SK-N-SH (cell line): ENCODE measurements around the gene GABRA1. TPM values are rescaled to one million over a fixed set of nuclear protein-coding genes. Genes with fewer than 3 reads are reported as not detected.

ENCODE experiments used
- CTCF ChIA-PET: fragments of 300-600, 350-600 bp; formaldehyde crosslinking; extraction: SDS; loops from one replicate; lab custom pipeline; 2021; lab: Yijun Ruan, JAX
- POLR2A ChIA-PET: fragments of 350-600 bp; sonication (Branson Sonifier 250); formaldehyde crosslinking; extraction: SDS; loops from one replicate; lab custom pipeline; 2020; ENCODE audit warnings: antibody characterized with exemption, inconsistent platforms; lab: Yijun Ruan, JAX
- DNase-seq: peaks from one replicate; pipeline ENCODE4 v3.0.0; 2012
- H2AFZ ChIP-seq: fragments of 200-600 bp; sonication (generic); 2 replicates; pipeline ENCODE4 v1.8.1; 2016; ENCODE audit warnings: antibody characterized with exemption, mild to moderate bottlenecking, low read depth
- H3F3A ChIP-seq: fragments of 200-600 bp; sonication (generic); replicated peaks from 2 replicates; pipeline ENCODE3; 2016; ENCODE audit warnings: antibody characterized with exemption, mild to moderate bottlenecking; ENCODE audit not compliant: insufficient read depth
- H3K27ac ChIP-seq, 2 experiments: fragments of 200-500 bp in 1 of 2; fragments of 200-600 bp in 1 of 2; sonication (Bioruptor generic) in 1 of 2; sonication (generic), shearing (Covaris generic) in 1 of 2; 2 replicates each; pipeline versions ENCODE4 v1.5.1 to v1.6.1; 2014 to 2016; ENCODE audit warnings: low read depth in 2 of 2, inconsistent platforms in 1 of 2, low read length in 1 of 2, mild to moderate bottlenecking in 1 of 2, mixed read lengths in 1 of 2
- H3K27me3 ChIP-seq: fragments of 200-600 bp; sonication (generic), shearing (Covaris generic); 2 replicates; pipeline ENCODE4 v1.6.1; 2016; ENCODE audit warnings: mixed run types; ENCODE audit not compliant: insufficient read depth
- H3K36me3 ChIP-seq, 2 experiments: fragments of 200-500 bp in 1 of 2; fragments of 200-600 bp in 1 of 2; sonication (Bioruptor generic) in 1 of 2; sonication (generic) in 1 of 2; replicated peaks in 1 of 2; 2 replicates each; pipeline versions ENCODE3 to v1.5.1; 2014 to 2016; ENCODE audit warnings: low read length in 1 of 2, mild to moderate bottlenecking in 1 of 2; ENCODE audit not compliant: insufficient read depth in 2 of 2, control insufficient read depth in 1 of 2
- H3K4me1 ChIP-seq, 2 experiments: fragments of 200-500 bp in 1 of 2; fragments of 200-600 bp in 1 of 2; sonication (Bioruptor generic) in 1 of 2; sonication (generic), shearing (Covaris generic) in 1 of 2; 2 replicates each; pipeline versions ENCODE4 v1.5.1 to v1.6.1; 2014 to 2016; ENCODE audit warnings: low read depth in 1 of 2, low read length in 1 of 2, mixed run types in 1 of 2; ENCODE audit not compliant: insufficient read depth in 2 of 2, control insufficient read depth in 1 of 2
- H3K4me2 ChIP-seq: fragments of 200-600 bp; sonication (generic), shearing (Covaris generic); 2 replicates; pipeline ENCODE4 v1.6.1; 2017; ENCODE audit warnings: mixed run types
- H3K4me3 ChIP-seq, 2 experiments: fragments of 200-500 bp in 1 of 2; fragments of 200-600 bp in 1 of 2; sonication (Bioruptor generic) in 1 of 2; sonication (generic), shearing (Covaris generic) in 1 of 2; 2 replicates each; pipeline versions ENCODE4 v1.5.1 to v1.8.1; 2014 to 2016; ENCODE audit warnings: low read depth in 2 of 2, inconsistent platforms in 1 of 2, low read length in 1 of 2, mild to moderate bottlenecking in 1 of 2, mixed read lengths in 1 of 2, moderate library complexity in 1 of 2
- H3K79me2 ChIP-seq: fragments of 200-600 bp; sonication (generic); 2 replicates; pipeline ENCODE4 v1.8.1; 2017; ENCODE audit warnings: mild to moderate bottlenecking; ENCODE audit not compliant: insufficient read depth
- H3K9ac ChIP-seq: fragments of 200-600 bp; sonication (generic); 2 replicates; pipeline ENCODE4 v1.6.1; 2017; ENCODE audit warnings: mixed run types
- H3K9me2 ChIP-seq: fragments of 200-600 bp; sonication (generic); 2 replicates; pipeline ENCODE4 v1.6.1; 2017; ENCODE audit warnings: mixed run types
- H3K9me3 ChIP-seq: fragments of 200-600 bp; sonication (generic); 2 replicates; pipeline ENCODE4 v1.6.1; 2017; ENCODE audit warnings: mixed run types, mild to moderate bottlenecking, moderate library complexity
- H4K20me1 ChIP-seq: fragments of 200-600 bp; sonication (generic); 2 replicates; pipeline ENCODE4 v1.6.1; 2017; ENCODE audit warnings: mild to moderate bottlenecking, mixed run types; ENCODE audit not compliant: insufficient read depth
- EP300 ChIP-seq, 2 experiments: IDR thresholded peaks; 2 replicates each; pipeline versions ENCODE4 v1.4.0 to v1.6.1; 2012; ENCODE audit warnings: borderline replicate concordance in 1 of 2, low read depth in 1 of 2, low read length in 1 of 2
- FOXM1 ChIP-seq: IDR thresholded peaks from 2 replicates; pipeline ENCODE4 v1.4.0; 2012; ENCODE audit warnings: low read depth, mild to moderate bottlenecking
- MEF2A ChIP-seq: IDR thresholded peaks from 2 replicates; pipeline ENCODE4 v1.4.0; 2012; ENCODE audit warnings: low read depth, borderline replicate concordance
- RXRA ChIP-seq: IDR thresholded peaks from 2 replicates; pipeline ENCODE4 v1.4.0; 2012; ENCODE audit warnings: low read depth, mild to moderate bottlenecking, borderline replicate concordance
- WGBS: methylation state at CpG from one replicate; pipeline ENCODE4 v1.1.6; 2017; ENCODE audit warnings: low lambda C conversion rate; 5-methylcytosine and 5-hydroxymethylcytosine counted together
- polyA plus RNA-seq, 3 experiments: library from polyadenylated mRNA; depleted of rRNA; stranded (reverse); fragments of >200 nt; gene quantifications; 2 replicates each; pipeline ENCODE4 v1.2.3, GENCODE V29; 2012
- TF ChIP-seq, protein P1 (sequence below): IDR thresholded peaks from 2 replicates; pipeline ENCODE4 v1.4.0; 2012; ENCODE audit warnings: low read depth
- TF ChIP-seq, protein P2 (sequence below): IDR thresholded peaks from 2 replicates; pipeline ENCODE4 v1.4.0; 2012; ENCODE audit warnings: low read depth, borderline replicate concordance
- TF ChIP-seq, protein P3 (sequence below): fragments of 150-350 bp; IDR thresholded peaks from 2 replicates; pipeline ENCODE4 v1.6.1; 2017; ENCODE audit warnings: antibody characterized with exemption, low read length, low read depth, borderline replicate concordance
- TF ChIP-seq, protein P4 (sequence below): IDR thresholded peaks from 2 replicates; pipeline ENCODE4 v1.6.1; 2012; ENCODE audit warnings: mild to moderate bottlenecking, low read depth, low read length, moderate library complexity

GABRA1 gene
- polyA plus RNA-seq, 1 of the 3 experiments (the other 2 are of a cell fraction): not detected

DNA sequence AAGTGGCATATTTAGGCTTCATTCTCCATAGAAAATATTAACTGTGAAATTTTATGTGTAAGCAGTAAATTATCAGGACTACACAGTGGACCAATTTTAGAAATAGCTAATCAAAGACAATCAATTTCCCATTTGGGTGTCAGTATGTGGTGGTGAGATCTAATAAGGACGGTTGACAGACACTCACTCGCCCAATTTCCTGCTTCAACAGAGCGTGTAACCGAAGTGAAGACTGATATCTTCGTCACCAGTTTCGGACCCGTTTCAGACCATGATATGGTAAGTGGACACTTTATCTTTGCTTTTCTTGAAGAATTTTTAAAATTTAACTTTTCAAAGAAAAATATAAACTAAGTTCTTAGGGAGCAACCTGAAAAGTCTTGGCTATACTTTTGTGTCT lies 17.6 kb downstream of the GABRA1 start:
- Histone ChIP-seq H3K9ac (no peak overlapping the region), H3F3A (no peaks in the 10 kb centered on the region), H3K36me3 (no peaks in the 10 kb centered on the region), H3K9me3 (no peaks in the 10 kb centered on the region), H3K9me2 (no peaks in the 10 kb centered on the region), H3K79me2 (no peaks in the 10 kb centered on the region), H4K20me1 (no peaks in the 10 kb centered on the region), H3K4me2 (no peak overlapping the region), H3K4me1 (no peaks in the 10 kb centered on the region), H2AFZ (no peak overlapping the region), H3K27ac (no peak overlapping the region), H3K27me3 (no peaks in the 10 kb centered on the region), H3K4me3 (no peak overlapping the region)
- CTCF ChIA-PET: no interaction called here
- WGBS: 13% methylated on average over 7 of the region's 7 CpGs
- POLR2A ChIA-PET: no interaction called here
- TF ChIP-seq, protein P1, sequence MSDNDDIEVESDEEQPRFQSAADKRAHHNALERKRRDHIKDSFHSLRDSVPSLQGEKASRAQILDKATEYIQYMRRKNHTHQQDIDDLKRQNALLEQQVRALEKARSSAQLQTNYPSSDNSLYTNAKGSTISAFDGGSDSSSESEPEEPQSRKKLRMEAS: no peak
- TF ChIP-seq, protein P2, sequence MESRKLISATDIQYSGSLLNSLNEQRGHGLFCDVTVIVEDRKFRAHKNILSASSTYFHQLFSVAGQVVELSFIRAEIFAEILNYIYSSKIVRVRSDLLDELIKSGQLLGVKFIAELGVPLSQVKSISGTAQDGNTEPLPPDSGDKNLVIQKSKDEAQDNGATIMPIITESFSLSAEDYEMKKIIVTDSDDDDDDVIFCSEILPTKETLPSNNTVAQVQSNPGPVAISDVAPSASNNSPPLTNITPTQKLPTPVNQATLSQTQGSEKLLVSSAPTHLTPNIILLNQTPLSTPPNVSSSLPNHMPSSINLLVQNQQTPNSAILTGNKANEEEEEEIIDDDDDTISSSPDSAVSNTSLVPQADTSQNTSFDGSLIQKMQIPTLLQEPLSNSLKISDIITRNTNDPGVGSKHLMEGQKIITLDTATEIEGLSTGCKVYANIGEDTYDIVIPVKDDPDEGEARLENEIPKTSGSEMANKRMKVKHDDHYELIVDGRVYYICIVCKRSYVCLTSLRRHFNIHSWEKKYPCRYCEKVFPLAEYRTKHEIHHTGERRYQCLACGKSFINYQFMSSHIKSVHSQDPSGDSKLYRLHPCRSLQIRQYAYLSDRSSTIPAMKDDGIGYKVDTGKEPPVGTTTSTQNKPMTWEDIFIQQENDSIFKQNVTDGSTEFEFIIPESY: no peak
- DNase-seq: no peak

DNA sequence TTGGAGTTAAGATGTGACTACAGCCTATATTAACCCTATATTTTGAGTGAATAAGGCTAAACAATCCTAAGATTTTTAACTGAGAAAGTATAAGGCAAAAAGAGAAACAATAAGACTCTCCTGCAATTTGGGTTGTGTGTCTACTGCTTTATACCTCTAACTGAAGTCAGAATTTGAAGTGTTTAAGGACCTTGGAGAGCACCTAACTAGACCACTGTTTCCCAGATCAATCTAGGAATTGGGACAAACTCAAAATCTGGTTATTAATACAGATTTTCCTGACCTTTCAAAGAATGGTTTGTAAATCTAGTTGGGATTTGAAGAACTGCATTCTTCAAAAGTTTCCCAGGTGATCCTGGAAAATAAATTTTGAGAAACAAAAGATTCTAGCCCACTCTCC lies 42.1 kb downstream of the GABRA1 start:
- H4K20me1 ChIP-seq: no peaks in the 10 kb centered on the region
- H3K9ac ChIP-seq: no peak overlapping the region
- no peak overlapping the region for H3K27ac ChIP-seq
- no peaks in the 10 kb centered on the region for H3K36me3 ChIP-seq
- no peak for DNase-seq
- H3K9me2 ChIP-seq: no peaks in the 10 kb centered on the region
- no peaks in the 10 kb centered on the region for H3K4me1 ChIP-seq
- no peaks in the 10 kb centered on the region for H3K9me3 ChIP-seq
- H3K4me3 ChIP-seq: no peak overlapping the region
- ChIA-PET POLR2A (no interaction called here), CTCF (no interaction called here)
- no peak overlapping the region for H3K4me2 ChIP-seq
- no peak overlapping the region for H2AFZ ChIP-seq
- H3K27me3 ChIP-seq: no peaks in the 10 kb centered on the region
- H3F3A ChIP-seq: no peaks in the 10 kb centered on the region
- no peaks in the 10 kb centered on the region for H3K79me2 ChIP-seq
- no peak for TF ChIP-seq RXRA
- TF ChIP-seq, protein P3, sequence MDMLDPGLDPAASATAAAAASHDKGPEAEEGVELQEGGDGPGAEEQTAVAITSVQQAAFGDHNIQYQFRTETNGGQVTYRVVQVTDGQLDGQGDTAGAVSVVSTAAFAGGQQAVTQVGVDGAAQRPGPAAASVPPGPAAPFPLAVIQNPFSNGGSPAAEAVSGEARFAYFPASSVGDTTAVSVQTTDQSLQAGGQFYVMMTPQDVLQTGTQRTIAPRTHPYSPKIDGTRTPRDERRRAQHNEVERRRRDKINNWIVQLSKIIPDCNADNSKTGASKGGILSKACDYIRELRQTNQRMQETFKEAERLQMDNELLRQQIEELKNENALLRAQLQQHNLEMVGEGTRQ: no peak
- TF ChIP-seq, protein P4, sequence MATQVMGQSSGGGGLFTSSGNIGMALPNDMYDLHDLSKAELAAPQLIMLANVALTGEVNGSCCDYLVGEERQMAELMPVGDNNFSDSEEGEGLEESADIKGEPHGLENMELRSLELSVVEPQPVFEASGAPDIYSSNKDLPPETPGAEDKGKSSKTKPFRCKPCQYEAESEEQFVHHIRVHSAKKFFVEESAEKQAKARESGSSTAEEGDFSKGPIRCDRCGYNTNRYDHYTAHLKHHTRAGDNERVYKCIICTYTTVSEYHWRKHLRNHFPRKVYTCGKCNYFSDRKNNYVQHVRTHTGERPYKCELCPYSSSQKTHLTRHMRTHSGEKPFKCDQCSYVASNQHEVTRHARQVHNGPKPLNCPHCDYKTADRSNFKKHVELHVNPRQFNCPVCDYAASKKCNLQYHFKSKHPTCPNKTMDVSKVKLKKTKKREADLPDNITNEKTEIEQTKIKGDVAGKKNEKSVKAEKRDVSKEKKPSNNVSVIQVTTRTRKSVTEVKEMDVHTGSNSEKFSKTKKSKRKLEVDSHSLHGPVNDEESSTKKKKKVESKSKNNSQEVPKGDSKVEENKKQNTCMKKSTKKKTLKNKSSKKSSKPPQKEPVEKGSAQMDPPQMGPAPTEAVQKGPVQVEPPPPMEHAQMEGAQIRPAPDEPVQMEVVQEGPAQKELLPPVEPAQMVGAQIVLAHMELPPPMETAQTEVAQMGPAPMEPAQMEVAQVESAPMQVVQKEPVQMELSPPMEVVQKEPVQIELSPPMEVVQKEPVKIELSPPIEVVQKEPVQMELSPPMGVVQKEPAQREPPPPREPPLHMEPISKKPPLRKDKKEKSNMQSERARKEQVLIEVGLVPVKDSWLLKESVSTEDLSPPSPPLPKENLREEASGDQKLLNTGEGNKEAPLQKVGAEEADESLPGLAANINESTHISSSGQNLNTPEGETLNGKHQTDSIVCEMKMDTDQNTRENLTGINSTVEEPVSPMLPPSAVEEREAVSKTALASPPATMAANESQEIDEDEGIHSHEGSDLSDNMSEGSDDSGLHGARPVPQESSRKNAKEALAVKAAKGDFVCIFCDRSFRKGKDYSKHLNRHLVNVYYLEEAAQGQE: peak; percentile 71
- TF ChIP-seq FOXM1: no peak
- no peak for TF ChIP-seq MEF2A
- TF ChIP-seq EP300 (IDR thresholded peaks at IDR 0.05; ENCODE audit: borderline replicate concordance in 1 of 2, low read depth in 1 of 2, low read length in 1 of 2): no peak
